Uterus (tissue), 4 donors: Measurements from ENCODE around the gene PSMB3. TPM values are rescaled to one million over a fixed set of nuclear protein-coding genes. Genes with fewer than 3 reads are reported as not detected.
"Not testable (repeated sequence)": the region's sequence is repeated elsewhere in the genome, so short reads cannot be mapped to it uniquely, and the experiment has no call there.

ENCODE experiments used
- DNase-seq, 2 donors: peaks; one replicate each; pipeline ENCODE4 v3.0.0-alpha.2; 2019 to 2020
- H3K27ac ChIP-seq, 2 donors: fragments of 200-600 bp; sonication (generic); 1 replicate in 1 of 2; 2 replicates in 1 of 2; pipeline ENCODE4 v1.5.1; 2016 to 2018
- H3K27me3 ChIP-seq, 2 donors: fragments of 200-600 bp; sonication (generic); one replicate each; pipeline ENCODE4 v1.5.1; 2018 to 2019; ENCODE audit warnings: control low read depth in 1 of 2
- H3K36me3 ChIP-seq, 2 donors: fragments of 200-600 bp; sonication (generic); one replicate each; pipeline ENCODE4 v1.5.1; 2019; ENCODE audit warnings: control low read depth in 1 of 2
- H3K4me1 ChIP-seq, 2 donors: fragments of 200-600 bp; sonication (generic); one replicate each; pipeline ENCODE4 v1.5.1; 2018 to 2019; ENCODE audit warnings: control low read depth in 1 of 2
- H3K4me3 ChIP-seq, 2 donors: fragments of 200-600 bp; sonication (generic); 1 replicate in 1 of 2; 2 replicates in 1 of 2; pipeline ENCODE4 v1.5.1; 2018 to 2019; ENCODE audit warnings: mild to moderate bottlenecking in 1 of 2
- H3K9me3 ChIP-seq, 2 donors: fragments of 200-600 bp; sonication (generic); one replicate each; pipeline ENCODE4 v1.5.1; 2019; ENCODE audit warnings: control low read depth in 1 of 2
- POLR2A ChIP-seq, 2 donors: fragments of 450-650 bp; IDR thresholded peaks; one replicate each; pipeline ENCODE4 v1.6.1; 2016; ENCODE audit warnings: antibody characterized with exemption in 2 of 2, mild to moderate bottlenecking in 1 of 2, moderate library complexity in 1 of 2
- intact Hi-C: fragments of 100-400 bp; cut with DNase I; formaldehyde crosslinking; loops from one replicate; pipeline ENCODE4 v1.15.1; 2023; ENCODE audit warnings: low total_unique reads
- total RNA-seq, 4 donors: library from RNA; depleted of rRNA in 3 of 4; stranded (reverse); fragments of >200 nt in 3 of 4; gene quantifications; one replicate each; pipeline versions ENCODE4 v1.1.0 to v1.2.4, GENCODE V29; 2014 to 2023
- TF ChIP-seq, protein P1 (sequence below), 4 experiments: fragments of 200-600 bp in 2 of 4; fragments of 450-650 bp in 2 of 4; sonication (generic) in 2 of 4; IDR thresholded peaks; one replicate each; pipeline ENCODE4 v1.5.1; 2016 to 2019; ENCODE audit warnings: antibody characterized with exemption in 4 of 4, mild to moderate bottlenecking in 2 of 4, moderate library complexity in 1 of 4
- donor health status: DM: yes; HTN: yes; CAD: no.

The PSMB3 gene
- total RNA-seq, 4 donors from 2014 or later: 91.6 to 285 (median 101) TPM

DNA sequence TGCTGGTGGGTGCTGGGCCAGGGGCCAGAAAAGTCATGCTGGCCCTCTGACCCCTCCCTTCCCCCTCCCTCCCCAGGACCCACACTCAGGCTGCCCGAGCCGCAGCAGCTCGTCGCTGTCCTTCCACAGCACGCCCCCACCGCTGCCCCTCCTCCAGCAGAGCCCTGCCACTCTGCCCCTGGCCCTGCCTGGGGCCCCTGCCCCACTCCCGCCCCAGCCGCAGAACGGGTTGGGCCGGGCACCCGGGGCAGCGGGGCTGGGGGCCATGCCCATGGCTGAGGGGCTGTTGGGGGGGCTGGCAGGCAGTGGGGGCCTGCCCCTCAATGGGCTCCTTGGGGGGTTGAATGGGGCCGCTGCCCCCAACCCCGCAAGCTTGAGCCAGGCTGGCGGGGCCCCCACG, 30.7 kb upstream of the PSMB3 start:
- intact Hi-C loops: no loop called here
- H3K27ac ChIP-seq: no peak overlapping the region
- TF ChIP-seq, protein P1, sequence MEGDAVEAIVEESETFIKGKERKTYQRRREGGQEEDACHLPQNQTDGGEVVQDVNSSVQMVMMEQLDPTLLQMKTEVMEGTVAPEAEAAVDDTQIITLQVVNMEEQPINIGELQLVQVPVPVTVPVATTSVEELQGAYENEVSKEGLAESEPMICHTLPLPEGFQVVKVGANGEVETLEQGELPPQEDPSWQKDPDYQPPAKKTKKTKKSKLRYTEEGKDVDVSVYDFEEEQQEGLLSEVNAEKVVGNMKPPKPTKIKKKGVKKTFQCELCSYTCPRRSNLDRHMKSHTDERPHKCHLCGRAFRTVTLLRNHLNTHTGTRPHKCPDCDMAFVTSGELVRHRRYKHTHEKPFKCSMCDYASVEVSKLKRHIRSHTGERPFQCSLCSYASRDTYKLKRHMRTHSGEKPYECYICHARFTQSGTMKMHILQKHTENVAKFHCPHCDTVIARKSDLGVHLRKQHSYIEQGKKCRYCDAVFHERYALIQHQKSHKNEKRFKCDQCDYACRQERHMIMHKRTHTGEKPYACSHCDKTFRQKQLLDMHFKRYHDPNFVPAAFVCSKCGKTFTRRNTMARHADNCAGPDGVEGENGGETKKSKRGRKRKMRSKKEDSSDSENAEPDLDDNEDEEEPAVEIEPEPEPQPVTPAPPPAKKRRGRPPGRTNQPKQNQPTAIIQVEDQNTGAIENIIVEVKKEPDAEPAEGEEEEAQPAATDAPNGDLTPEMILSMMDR (IDR thresholded peaks at IDR 0.05): no peak
- no peak for TF ChIP-seq POLR2A (IDR thresholded peaks at IDR 0.05)
- H3K4me3 ChIP-seq: no peak overlapping the region
- no peaks in the 10 kb centered on the region for H3K9me3 ChIP-seq
- no peak for DNase-seq
- H3K27me3 ChIP-seq: no peaks in the 10 kb centered on the region
- no peaks in the 10 kb centered on the region for H3K36me3 ChIP-seq
- H3K4me1 ChIP-seq: no peaks in the 10 kb centered on the region

DNA sequence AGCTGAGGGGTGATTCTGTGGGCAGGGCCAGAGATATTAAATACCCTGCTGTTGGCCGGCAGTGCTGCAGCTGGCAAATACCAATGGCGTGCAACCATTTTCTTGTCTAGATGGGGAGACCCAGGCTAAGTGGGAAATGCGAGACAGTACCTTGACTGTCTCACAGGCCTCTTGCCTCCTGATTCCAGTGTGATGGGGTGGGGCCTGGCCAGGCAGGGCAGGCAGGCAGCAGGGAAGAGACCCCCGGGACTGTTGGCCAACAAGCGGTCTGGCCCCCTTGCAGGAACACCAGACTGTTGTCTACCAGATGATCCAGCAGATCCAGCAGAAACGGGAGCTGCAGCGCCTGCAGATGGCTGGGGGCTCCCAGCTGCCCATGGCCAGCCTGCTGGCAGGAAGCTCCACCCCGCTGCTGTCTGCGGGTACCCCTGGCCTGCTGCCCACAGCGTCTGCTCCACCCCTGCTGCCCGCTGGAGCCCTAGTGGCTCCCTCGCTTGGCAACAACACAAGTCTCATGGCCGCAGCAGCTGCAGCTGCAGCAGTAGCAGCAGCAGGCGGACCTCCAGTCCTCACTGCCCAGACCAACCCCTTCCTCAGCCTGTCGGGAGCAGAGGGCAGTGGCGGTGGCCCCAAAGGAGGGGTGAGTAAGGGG, 28.1 kb upstream of the PSMB3 start:
- DNase-seq: no peak

DNA sequence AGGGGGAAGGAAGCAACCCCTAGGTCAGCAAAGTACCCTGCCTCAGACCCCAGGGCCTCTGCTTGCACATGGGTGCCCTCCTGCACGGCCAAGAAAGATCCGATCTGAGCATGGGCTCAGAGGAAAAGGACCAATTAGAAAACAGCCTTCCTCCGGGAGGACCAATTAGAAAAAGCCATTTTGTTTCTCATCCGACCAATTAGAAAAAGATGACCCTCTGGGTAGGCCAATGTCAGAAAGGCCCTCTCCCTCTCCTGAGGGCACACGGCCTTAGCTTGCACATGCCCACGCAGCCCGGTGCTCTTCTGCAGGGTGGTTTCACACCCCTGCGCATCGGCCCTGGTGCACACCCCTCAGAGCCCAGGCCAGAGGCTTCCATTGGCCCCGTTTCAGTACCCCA, 27.5 kb upstream of the PSMB3 start:
- H3K27ac ChIP-seq: no peak overlapping the region
- no peak for TF ChIP-seq POLR2A (IDR thresholded peaks at IDR 0.05)
- TF ChIP-seq, protein P1 (IDR thresholded peaks at IDR 0.05): no peak
- H3K4me1 ChIP-seq: no peaks in the 10 kb centered on the region
- H3K4me3 ChIP-seq: no peak overlapping the region
- DNase-seq: no peak
- H3K27me3 ChIP-seq: no peaks in the 10 kb centered on the region
- H3K36me3 ChIP-seq: no peaks in the 10 kb centered on the region
- intact Hi-C loops: no loop called here
- H3K9me3 ChIP-seq: no peaks in the 10 kb centered on the region

More for the DNA sequence above, 28.1 kb upstream of the PSMB3 start:
- Histone ChIP-seq H3K27ac (no peak overlapping the region), H3K9me3 (no peaks in the 10 kb centered on the region), H3K36me3 (no peaks in the 10 kb centered on the region), H3K4me3 (no peak overlapping the region), H3K4me1 (no peaks in the 10 kb centered on the region), H3K27me3 (no peaks in the 10 kb centered on the region)
- intact Hi-C loops: no loop called here
- no peak for TF ChIP-seq POLR2A (IDR thresholded peaks at IDR 0.05)
- TF ChIP-seq, protein P1 (IDR thresholded peaks at IDR 0.05): no peak

DNA sequence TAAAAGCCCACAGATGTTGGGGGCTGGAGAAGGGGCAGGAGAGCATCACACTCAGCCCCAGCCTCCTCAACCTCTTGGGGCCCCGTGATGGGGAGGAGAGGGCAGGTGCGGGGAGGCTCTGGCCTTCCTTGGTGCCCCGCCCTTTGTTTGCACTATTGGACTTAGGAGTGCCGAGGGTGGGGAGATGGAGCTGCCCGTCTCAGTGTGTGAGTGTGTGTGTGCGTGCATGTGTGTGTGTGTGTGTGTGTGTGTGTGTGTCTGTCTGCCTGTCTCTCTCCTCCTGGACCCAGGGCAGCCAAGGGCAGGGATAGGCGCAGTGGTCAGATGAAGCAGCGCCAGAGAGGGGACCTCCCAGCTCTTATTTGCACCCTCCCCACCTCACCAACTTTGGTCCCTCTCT, 26.4 kb upstream of the PSMB3 start:
- H3K27ac ChIP-seq, intact Hi-C loops, DNase-seq, H3K36me3 ChIP-seq, H3K9me3 ChIP-seq, H3K27me3 ChIP-seq, H3K4me1 ChIP-seq, H3K4me3 ChIP-seq: not testable (repeated sequence)

DNA sequence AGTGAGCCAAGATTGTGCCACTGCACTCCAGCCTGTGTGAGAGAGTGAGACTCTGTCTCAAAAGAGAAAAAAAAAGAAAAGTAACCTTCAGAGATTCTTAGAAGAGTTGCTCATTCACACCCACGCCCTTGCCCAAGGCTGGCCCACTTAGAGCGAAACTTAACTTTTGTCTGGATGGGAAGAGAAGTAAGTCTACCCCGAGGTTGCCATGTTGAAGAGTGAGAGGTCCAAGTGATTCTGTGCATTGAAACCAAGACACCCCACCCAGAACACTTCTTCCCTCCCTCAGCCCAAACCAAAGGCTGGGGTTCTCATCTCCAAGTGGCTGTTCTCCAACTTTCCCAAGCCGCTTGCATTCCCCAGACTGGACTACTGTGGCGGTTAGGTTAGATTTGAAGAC, 24.8 kb upstream of the PSMB3 start:
- Histone ChIP-seq H3K4me1 (no peaks in the 10 kb centered on the region), H3K36me3 (no peaks in the 10 kb centered on the region), H3K27me3 (no peaks in the 10 kb centered on the region), H3K4me3 (no peak overlapping the region), H3K9me3 (no peaks in the 10 kb centered on the region), H3K27ac (no peak overlapping the region)
- TF ChIP-seq POLR2A (IDR thresholded peaks at IDR 0.05): no peak
- TF ChIP-seq, protein P1 (IDR thresholded peaks at IDR 0.05): no peak
- no peak for DNase-seq
- intact Hi-C loops: no loop called here
